ENCODE measurements around the gene BLOC1S4.

BLOC1S4 gene

DNA sequence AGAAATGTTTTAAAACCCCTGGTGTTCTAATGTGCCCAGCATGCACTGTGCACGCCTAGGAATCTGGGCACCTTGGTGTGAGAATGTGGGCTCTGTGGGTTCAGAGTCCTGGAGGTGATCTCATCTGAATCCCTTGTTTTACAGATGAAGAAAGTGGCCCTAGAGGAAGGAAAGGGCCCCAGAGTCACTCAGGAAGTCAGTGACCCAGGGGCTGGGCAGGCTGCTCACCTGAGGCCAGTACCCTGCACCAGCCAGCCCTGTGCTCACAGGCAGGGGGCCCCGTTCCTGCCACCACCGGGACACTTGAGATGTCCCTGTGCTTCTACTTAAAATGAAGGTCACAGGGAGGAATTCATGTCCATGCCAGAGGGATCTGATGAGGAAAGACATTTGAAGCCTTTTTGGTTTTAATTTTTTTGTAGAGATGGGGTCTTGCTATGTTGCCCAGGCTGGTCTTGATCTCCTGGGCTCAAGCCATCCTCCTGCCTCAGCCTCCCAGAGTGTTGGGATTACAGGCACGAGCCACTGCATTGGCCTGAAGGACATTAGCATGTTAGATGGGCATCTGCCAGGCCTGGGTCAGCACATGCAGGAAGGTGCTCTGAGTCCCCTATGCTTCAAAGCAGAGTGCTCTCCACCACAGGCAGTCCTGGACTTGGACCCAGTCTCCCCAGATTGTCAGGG, 29.7 kb upstream of the BLOC1S4 start:
- H3K4me3 ChIP-seq (ENCODE audit: low read depth, low read length) = no peak overlapping the region
- TF ChIP-seq, protein P1, sequence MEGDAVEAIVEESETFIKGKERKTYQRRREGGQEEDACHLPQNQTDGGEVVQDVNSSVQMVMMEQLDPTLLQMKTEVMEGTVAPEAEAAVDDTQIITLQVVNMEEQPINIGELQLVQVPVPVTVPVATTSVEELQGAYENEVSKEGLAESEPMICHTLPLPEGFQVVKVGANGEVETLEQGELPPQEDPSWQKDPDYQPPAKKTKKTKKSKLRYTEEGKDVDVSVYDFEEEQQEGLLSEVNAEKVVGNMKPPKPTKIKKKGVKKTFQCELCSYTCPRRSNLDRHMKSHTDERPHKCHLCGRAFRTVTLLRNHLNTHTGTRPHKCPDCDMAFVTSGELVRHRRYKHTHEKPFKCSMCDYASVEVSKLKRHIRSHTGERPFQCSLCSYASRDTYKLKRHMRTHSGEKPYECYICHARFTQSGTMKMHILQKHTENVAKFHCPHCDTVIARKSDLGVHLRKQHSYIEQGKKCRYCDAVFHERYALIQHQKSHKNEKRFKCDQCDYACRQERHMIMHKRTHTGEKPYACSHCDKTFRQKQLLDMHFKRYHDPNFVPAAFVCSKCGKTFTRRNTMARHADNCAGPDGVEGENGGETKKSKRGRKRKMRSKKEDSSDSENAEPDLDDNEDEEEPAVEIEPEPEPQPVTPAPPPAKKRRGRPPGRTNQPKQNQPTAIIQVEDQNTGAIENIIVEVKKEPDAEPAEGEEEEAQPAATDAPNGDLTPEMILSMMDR (IDR thresholded peaks at IDR 0.05; ENCODE audit: low read depth, low read length) = no peak

DNA sequence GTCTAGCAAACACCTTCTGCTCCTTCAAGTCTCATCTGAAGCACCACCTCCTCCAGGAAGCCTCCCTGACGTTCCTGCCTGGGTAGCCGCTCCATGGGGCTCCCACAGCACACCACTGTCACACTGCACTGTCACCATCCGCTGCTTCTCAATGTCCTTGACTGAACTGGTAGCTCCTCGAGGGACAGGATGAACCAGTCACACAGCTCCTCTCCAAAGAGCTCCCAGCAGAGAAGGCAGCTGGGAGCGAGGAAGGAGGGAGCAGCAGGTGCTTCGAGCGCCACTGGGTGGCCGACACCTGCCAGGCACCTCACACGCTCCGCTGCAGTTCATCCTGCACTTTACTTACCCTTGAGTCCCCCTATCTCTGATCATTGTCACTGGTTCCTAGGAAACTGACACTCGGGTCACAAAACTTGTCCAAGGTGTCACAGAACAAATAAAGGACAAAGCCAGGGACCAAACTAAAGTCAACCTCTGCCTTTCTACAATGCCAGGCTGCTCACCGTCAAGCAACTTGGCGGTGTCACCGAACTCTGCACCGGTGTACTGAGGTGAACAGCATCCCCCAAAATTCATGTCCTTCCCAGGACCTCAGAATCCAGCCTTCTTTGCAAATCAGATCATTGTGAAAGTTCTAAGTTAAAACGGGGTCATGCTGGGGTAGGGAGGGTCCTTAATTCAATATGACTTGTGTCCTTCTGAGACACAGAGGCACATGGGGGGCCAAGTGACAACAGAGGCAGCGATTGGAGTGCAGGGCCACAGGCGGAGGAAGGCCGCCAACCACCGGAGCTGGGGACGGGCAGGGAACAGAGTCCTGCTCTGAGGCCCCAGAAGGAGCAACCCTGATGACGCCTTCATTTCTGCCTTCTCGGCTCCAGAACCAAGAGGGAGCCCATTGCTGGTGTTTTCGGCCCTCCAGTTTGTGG, 27.8 kb upstream of the BLOC1S4 start:
- H3K4me3 ChIP-seq (ENCODE audit: low read depth, low read length) = no peak overlapping the region

GRCh38 chr4:6688879-6689505, 27.0 kb upstream of the BLOC1S4 start:
- TF ChIP-seq, protein P1 (IDR thresholded peaks at IDR 0.05; ENCODE audit: low read depth, low read length) = no peak
- no peak overlapping the region for H3K4me3 ChIP-seq (ENCODE audit: low read depth, low read length)

More for the DNA sequence above, 27.8 kb upstream of the BLOC1S4 start:
- TF ChIP-seq, protein P1 (IDR thresholded peaks at IDR 0.05; ENCODE audit: low read depth, low read length) = no peak

DNA sequence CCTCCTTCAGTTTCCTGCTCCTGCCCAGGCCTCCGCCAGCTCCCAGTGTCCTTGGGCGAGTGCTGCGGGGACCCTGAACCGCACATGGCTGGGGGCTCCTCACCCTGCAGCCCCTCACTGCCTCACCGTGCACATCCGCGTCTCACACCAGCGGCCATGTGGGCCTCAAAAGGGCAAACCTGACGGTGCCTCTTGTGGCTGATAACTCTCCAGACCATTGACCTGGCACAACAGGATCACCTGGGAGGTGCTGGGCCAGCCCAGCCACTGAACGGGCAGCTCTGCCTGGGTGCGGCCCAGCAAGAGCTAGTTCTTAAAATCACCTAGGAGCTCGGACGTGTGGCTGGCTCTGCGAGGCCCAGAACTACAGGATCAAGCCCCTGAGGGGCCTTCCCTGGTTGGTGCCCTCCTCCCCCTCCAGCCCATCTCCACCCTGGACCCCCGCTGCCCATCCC, 26.4 kb upstream of the BLOC1S4 start:
- TF ChIP-seq, protein P1 (IDR thresholded peaks at IDR 0.05; ENCODE audit: low read depth, low read length) = no peak
- no peak overlapping the region for H3K4me3 ChIP-seq (ENCODE audit: low read depth, low read length)

DNA sequence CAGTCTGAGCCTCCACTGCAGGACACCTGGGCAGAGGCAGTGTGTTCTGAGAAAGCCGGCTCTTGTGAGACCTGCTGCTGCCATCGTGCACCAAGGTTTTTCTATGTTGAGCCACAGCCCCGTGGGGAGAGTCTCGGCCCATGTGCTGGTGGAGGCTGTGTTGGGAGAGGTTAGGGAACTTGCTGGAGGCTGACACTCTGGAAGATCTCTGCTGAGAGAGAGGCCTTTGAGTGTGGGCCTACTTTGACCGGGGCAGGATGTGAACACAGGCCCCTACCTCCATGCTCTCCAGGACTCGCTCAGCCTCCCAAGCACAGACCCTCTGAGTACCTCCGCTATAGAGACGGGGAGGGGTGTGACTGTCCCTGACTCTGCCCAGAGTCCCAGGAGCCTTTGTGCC, 23.6 kb upstream of the BLOC1S4 start:
- TF ChIP-seq, protein P1 (IDR thresholded peaks at IDR 0.05; ENCODE audit: low read depth, low read length) = no peak
- H3K4me3 ChIP-seq (ENCODE audit: low read depth, low read length) = no peak overlapping the region

DNA sequence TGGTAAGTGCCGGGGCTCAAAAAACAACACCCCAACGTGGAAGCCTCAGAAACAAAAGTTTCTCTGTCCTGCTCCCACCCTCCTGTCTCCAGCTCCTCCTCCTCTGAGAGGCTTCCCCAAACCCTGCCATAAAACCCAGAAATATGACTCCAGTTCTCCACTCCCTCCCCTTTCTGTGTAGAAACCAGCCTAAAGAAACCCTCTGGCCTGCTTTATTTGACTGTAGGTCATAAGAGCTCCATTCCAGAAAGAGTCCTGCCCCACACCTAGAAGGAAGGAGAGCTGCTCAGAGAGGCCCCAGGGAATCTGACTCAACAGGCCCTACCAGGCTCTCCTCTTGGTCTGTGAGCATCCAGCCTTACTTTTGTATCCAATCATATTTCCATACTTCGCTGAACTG, 23.2 kb upstream of the BLOC1S4 start:
- no peak overlapping the region for H3K4me3 ChIP-seq (ENCODE audit: low read depth, low read length)
- TF ChIP-seq, protein P1 (IDR thresholded peaks at IDR 0.05; ENCODE audit: low read depth, low read length) = no peak
